Osteoblast (primary cell): ENCODE data around the gene GRB7. TPM values are rescaled to one million over a fixed set of nuclear protein-coding genes. Genes with fewer than 3 reads are reported as not detected.

ENCODE experiments used
- DNase-seq: peaks from one replicate; pipeline ENCODE4 v3.0.0; 2011; ENCODE audit warnings: low spot score, mixed read lengths; ENCODE audit not compliant: insufficient read length; ENCODE audit errors: missing footprints
- H2AFZ ChIP-seq: 2 replicates; pipeline ENCODE4 v1.6.0; 2011; ENCODE audit warnings: mild to moderate bottlenecking, low read length
- H3K27ac ChIP-seq: 2 replicates; pipeline ENCODE4 v1.5.1; 2011; ENCODE audit warnings: mild to moderate bottlenecking, low read depth, low read length, moderate library complexity
- H3K27me3 ChIP-seq: 2 replicates; pipeline ENCODE4 v1.6.0; 2012; ENCODE audit warnings: mild to moderate bottlenecking, control low read depth, inconsistent platforms, low read length, moderate library complexity; ENCODE audit not compliant: insufficient read depth
- H3K36me3 ChIP-seq: 2 replicates; pipeline ENCODE4 v1.5.1; 2011; ENCODE audit warnings: mild to moderate bottlenecking, low read length, control low read depth, moderate library complexity; ENCODE audit not compliant: insufficient read depth
- H3K4me1 ChIP-seq: 2 replicates; pipeline ENCODE4 v1.5.1; 2011; ENCODE audit warnings: mild to moderate bottlenecking, low read length, control low read depth, moderate library complexity; ENCODE audit not compliant: insufficient read depth
- H3K4me2 ChIP-seq: 2 replicates; pipeline ENCODE4 v1.6.0; 2011; ENCODE audit warnings: mild to moderate bottlenecking, low read length; ENCODE audit not compliant: insufficient read depth
- H3K4me3 ChIP-seq: fragments of 200-600 bp; sonication (generic); 3 replicates; pipeline ENCODE4 v1.5.1; 2012; ENCODE audit warnings: mild to moderate bottlenecking, low read length, inconsistent platforms; ENCODE audit not compliant: insufficient read depth
- H3K79me2 ChIP-seq: 2 replicates; pipeline ENCODE4 v1.6.0; 2012; ENCODE audit warnings: mild to moderate bottlenecking, low read length, control low read depth, inconsistent platforms; ENCODE audit not compliant: insufficient read depth
- H3K9me3 ChIP-seq: 2 replicates; pipeline ENCODE4 v1.5.1; 2011; ENCODE audit warnings: low read depth, low read length, control low read depth
- H4K20me1 ChIP-seq: 2 replicates; pipeline ENCODE4 v1.6.0; 2012; ENCODE audit warnings: mild to moderate bottlenecking, low read length, control low read depth; ENCODE audit not compliant: insufficient read depth
- CTCF ChIP-seq: IDR thresholded peaks from 2 replicates; pipeline ENCODE4 v1.5.1; 2011; ENCODE audit warnings: mild to moderate bottlenecking, low read depth, low read length, moderate library complexity; ENCODE audit errors: extremely low read depth
- total RNA-seq: library from RNA; depleted of rRNA; stranded (reverse); fragments of >200 nt; gene quantifications from 2 replicates; pipeline ENCODE4 v1.2.3, GENCODE V29; 2012

Gene GRB7
- total RNA-seq, 1 donor, result under 0.01 TPM

- peak overlapping the region; percentile 92 for H3K4me2 ChIP-seq
Measured at GRCh38 chr17:39754958-39755553, 17.3 kb downstream of the GRB7 start.

DNA sequence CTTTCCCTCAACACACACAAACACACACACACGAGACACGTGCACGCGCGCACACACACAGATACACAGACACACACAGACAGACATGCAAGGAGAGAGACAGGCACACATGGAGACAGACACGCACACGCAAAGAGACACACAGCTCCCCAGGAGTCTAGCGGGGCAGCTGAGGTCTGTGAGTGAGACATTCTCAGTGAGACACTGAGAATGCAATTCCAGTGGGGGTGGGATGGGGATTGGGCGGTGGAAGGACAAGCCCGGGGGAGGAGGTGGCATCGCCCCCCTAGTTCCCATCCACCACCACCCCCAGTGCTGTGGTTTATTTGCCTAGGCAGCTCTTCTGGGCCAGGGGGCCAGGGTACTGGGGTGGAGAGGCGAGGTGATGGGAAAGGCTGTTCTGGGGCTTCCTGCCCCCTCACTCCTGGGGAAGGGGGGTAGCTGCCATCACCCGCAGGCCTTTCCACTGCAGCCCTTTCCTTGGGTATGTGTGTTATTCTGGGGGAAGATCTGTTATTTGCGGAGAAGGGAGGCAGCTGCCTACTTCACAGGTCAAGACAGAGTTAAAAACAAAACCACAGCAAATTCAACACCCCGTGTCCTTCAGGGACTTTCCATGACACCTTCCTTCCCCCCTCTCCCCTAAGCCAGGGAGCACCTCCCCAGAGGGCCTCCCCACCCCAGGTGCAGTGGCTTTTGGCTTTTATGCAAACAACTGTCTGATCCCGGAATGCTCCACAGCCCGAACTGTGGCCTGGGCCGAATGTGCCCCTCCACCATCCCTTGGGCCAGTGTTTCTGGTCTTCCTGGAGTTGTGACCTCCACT, 18.0 kb downstream of the GRB7 start:
- Histone ChIP-seq H3K4me2 (no peak overlapping the region), H3K9me3 (no peaks in the 10 kb centered on the region), H3K27me3 (peaks cover 18% of the 10 kb centered on the region), H2AFZ (peak overlapping the region; percentile 5), H3K4me1 (peaks cover 5% of the 10 kb centered on the region), H3K36me3 (no peaks in the 10 kb centered on the region), H3K79me2 (no peaks in the 10 kb centered on the region), H3K27ac (no peak overlapping the region), H3K4me3 (no peak overlapping the region), H4K20me1 (no peaks in the 10 kb centered on the region)
- DNase-seq, result peak; percentile 53
- TF ChIP-seq CTCF, result no peak

More at GRCh38 chr17:39754958-39755553, 17.3 kb downstream of the GRB7 start:
- Histone ChIP-seq H3K27ac (no peak overlapping the region), H2AFZ (peak overlapping the region; percentile 93), H3K27me3 (peaks cover 18% of the 10 kb centered on the region), H3K79me2 (no peaks in the 10 kb centered on the region), H3K36me3 (no peaks in the 10 kb centered on the region), H3K9me3 (no peaks in the 10 kb centered on the region), H3K4me3 (peak overlapping the region; percentile 84), H4K20me1 (no peaks in the 10 kb centered on the region), H3K4me1 (peaks cover 5% of the 10 kb centered on the region)
- TF ChIP-seq CTCF, result no peak
- DNase-seq, result peak; percentile 81

GRCh38 chr17:39756380-39757079, 18.8 kb downstream of the GRB7 start:
- no peaks in the 10 kb centered on the region for H4K20me1 ChIP-seq
- H3K36me3 ChIP-seq, result no peaks in the 10 kb centered on the region
- TF ChIP-seq CTCF, result no peak

More at GRCh38 chr17:39756380-39757079, 18.8 kb downstream of the GRB7 start:
- no peak overlapping the region for H3K27ac ChIP-seq
- no peak overlapping the region for H2AFZ ChIP-seq
- H3K9me3 ChIP-seq, result no peaks in the 10 kb centered on the region
- peaks cover 5% of the 10 kb centered on the region for H3K4me1 ChIP-seq
- peak; percentile 76 for DNase-seq
- peaks cover 18% of the 10 kb centered on the region for H3K27me3 ChIP-seq
- no peaks in the 10 kb centered on the region for H3K79me2 ChIP-seq
- H3K4me3 ChIP-seq, result no peak overlapping the region
- H3K4me2 ChIP-seq, result no peak overlapping the region
